ENCODE results near the gene CFAP77.

CFAP77 gene

GRCh38 chr9:132457504-132458236 is 47.7 kb downstream of the CFAP77 start:
- no peak for DNase-seq

- DNase-seq = no peak
These were observed 48.4 kb downstream of the CFAP77 start for GRCh38 chr9:132458432-132458831.

GRCh38 chr9:132459661-132460060 is 49.6 kb downstream of the CFAP77 start:
- DNase-seq = no peak

- no peak for DNase-seq
These were observed 50.2 kb downstream of the CFAP77 start for GRCh38 chr9:132460240-132460639.

- DNase-seq = no peak
These were observed 51.4 kb downstream of the CFAP77 start for GRCh38 chr9:132461281-132461896.

- DNase-seq = no peak
These were observed 52.0 kb downstream of the CFAP77 start for GRCh38 chr9:132461971-132462370.

GRCh38 chr9:132464547-132464946 is 54.5 kb downstream of the CFAP77 start:
- DNase-seq = no peak

- no peak for DNase-seq
These were observed 55.2 kb downstream of the CFAP77 start for GRCh38 chr9:132465131-132465635.

GRCh38 chr9:132472199-132472598 is 62.2 kb downstream of the CFAP77 start:
- DNase-seq = peak; percentile 97

- peak; percentile 96 for DNase-seq
These were observed 62.6 kb downstream of the CFAP77 start for GRCh38 chr9:132472599-132472998.

GRCh38 chr9:132474253-132474652 is 64.2 kb downstream of the CFAP77 start:
- no peak for DNase-seq

- DNase-seq = no peak
These were observed 68.5 kb downstream of the CFAP77 start for GRCh38 chr9:132478353-132479050.

GRCh38 chr9:132479733-132480132 is 69.7 kb downstream of the CFAP77 start:
- no peak for DNase-seq

- no peak for DNase-seq
These were observed 71.2 kb downstream of the CFAP77 start for GRCh38 chr9:132481053-132481849.

GRCh38 chr9:132482196-132482813 is 72.3 kb downstream of the CFAP77 start:
- no peak for DNase-seq

- peak; percentile 82 for DNase-seq
These were observed 75.4 kb downstream of the CFAP77 start for GRCh38 chr9:132485393-132485792.

- DNase-seq = no peak
These were observed 76.8 kb downstream of the CFAP77 start for GRCh38 chr9:132486706-132487350.

GRCh38 chr9:132487351-132487791 is 77.4 kb downstream of the CFAP77 start:
- DNase-seq = no peak

GRCh38 chr9:132487980-132488535 is 78.0 kb downstream of the CFAP77 start:
- no peak for DNase-seq

GRCh38 chr9:132488626-132489025 is 78.6 kb downstream of the CFAP77 start:
- DNase-seq = no peak

- DNase-seq = no peak
These were observed 79.5 kb downstream of the CFAP77 start for GRCh38 chr9:132489536-132489935.

- no peak for DNase-seq
These were observed 84.8 kb downstream of the CFAP77 start for GRCh38 chr9:132494857-132495256.

Measured in NCI-H774 (cell line).